HG03060 (cell line): ENCODE measurements around the gene KCNN3.

Experiments used
- ATAC-seq: cut with Tn5 transposase; IDR thresholded peaks from one replicate; pipeline ENCODE4 v1.9.1; 2021; ENCODE audit warnings: low read depth, moderate number of reproducible peaks; ENCODE audit not compliant: unreplicated experiment

Gene KCNN3

GRCh38 chr1:154881820-154882535 is 11.9 kb upstream of the KCNN3 start:
- ATAC-seq: no peak

- ATAC-seq: no peak
These were observed 10.6 kb upstream of the KCNN3 start for GRCh38 chr1:154880671-154881070.

GRCh38 chr1:154879038-154879421 is 8.9 kb upstream of the KCNN3 start:
- ATAC-seq: no peak

- no peak for ATAC-seq
These were observed 8.4 kb upstream of the KCNN3 start for GRCh38 chr1:154878371-154879037.

- ATAC-seq: no peak
These were observed 7.4 kb upstream of the KCNN3 start for GRCh38 chr1:154877370-154877974.

GRCh38 chr1:154876842-154877369 is 6.8 kb upstream of the KCNN3 start:
- no peak for ATAC-seq

- no peak for ATAC-seq
These were observed 4.4 kb upstream of the KCNN3 start for GRCh38 chr1:154874465-154874864.

- ATAC-seq: no peak
These were observed 3.4 kb upstream of the KCNN3 start for GRCh38 chr1:154873321-154873950.

- ATAC-seq: no peak
These were observed 1.3 kb upstream of the KCNN3 start for GRCh38 chr1:154871374-154871773.

- no peak for ATAC-seq
These were observed 653 bp upstream of the KCNN3 start for GRCh38 chr1:154870734-154871133.

- ATAC-seq: no peak
These were observed 548 bp downstream of the KCNN3 start for GRCh38 chr1:154869351-154870114.

GRCh38 chr1:154867841-154868605 is 2.1 kb downstream of the KCNN3 start:
- ATAC-seq: no peak

GRCh38 chr1:154867064-154867825 is 2.8 kb downstream of the KCNN3 start:
- ATAC-seq: no peak

- ATAC-seq: no peak
These were observed 3.6 kb downstream of the KCNN3 start for GRCh38 chr1:154866257-154867063.

GRCh38 chr1:154865442-154866256 is 4.4 kb downstream of the KCNN3 start:
- no peak for ATAC-seq

GRCh38 chr1:154864189-154864975 is 5.7 kb downstream of the KCNN3 start:
- no peak for ATAC-seq
